Erythroblast (primary cell): ENCODE measurements around the gene UBL3.

Experiments
- GATA1 ChIP-seq: IDR thresholded peaks from 2 replicates; pipeline ENCODE4 v1.6.1; 2011; ENCODE audit warnings: low read depth, mild to moderate bottlenecking, control low read depth, low read length, moderate library complexity
- POLR2A ChIP-seq: IDR thresholded peaks from 2 replicates; pipeline ENCODE4 v1.6.1; 2011; ENCODE audit warnings: mild to moderate bottlenecking, low read length

DNA sequence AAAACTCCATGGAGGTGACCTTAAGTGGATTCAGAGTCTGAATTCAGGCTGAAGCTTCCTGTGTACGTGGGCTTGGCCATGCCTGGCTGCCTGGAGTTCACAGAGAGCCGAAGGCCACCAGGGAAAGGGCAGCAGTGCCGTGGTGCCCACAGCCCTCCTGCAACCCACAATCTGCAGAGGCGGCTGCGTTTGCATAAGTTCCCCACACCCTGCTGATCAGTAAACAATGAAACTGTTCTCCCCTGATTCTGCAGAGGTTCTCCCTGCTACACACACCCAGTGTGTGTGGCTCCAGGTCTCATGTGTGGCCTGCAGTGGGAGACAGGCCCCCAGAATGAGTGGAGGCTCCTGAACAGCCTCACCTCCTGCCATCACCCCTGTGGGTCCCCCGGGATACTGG is 128.0 kb downstream of the UBL3 start:
- TF ChIP-seq POLR2A (no peak), GATA1 (no peak)
